HG03520 (cell line): ENCODE results near the gene LRRC41.
"Not testable (repeated sequence)": the region's sequence is repeated elsewhere in the genome, so short reads cannot be mapped to it uniquely, and the experiment has no call there.

Experiments
- ATAC-seq: cut with Tn5 transposase; IDR thresholded peaks from one replicate; pipeline ENCODE4 v1.9.1; 2021; ENCODE audit warnings: mild to moderate bottlenecking, moderate library complexity; ENCODE audit not compliant: unreplicated experiment

The LRRC41 gene

DNA sequence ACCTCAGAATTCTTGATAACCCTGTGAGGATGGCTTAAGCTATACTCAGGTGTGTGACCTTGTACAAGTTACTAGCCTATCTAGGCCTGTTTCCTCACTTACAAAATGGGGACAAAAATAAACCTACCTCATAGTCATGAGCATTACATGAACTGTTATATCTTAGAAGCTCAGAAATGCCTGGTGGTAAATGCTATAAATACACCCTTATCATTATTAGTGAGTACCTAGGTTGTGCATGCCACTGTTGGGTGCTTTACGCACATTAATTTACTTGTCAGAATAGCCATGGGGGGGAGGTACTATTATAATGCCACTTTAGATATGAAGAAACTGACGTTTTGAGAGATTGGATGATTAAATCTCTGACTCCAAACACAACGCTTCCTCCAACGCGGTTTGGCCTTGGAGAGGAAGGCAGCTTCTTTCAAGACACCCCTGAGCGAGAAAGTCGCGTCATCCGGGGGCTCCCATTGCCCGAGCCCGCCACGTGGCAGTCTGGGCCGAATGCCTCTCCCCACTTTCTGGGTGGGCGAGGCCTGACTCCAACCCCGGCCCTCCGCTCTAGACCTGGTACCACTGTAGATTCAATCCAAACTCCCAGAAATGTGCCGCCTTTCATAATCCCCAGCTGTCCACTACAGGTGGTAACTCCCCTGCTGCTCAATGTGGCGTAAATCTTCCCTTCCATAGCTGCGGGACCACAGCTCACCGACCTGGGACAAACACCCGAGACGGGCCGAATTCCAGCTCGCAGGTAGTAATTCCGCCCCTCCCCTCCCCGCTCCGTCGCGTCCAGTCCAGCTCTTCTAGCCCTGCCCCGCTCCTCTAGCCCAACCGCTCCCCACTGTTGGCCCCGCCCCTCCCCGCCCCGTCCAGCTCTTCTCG, 56.6 kb downstream of the LRRC41 start:
- peak; percentile 36 for ATAC-seq

DNA sequence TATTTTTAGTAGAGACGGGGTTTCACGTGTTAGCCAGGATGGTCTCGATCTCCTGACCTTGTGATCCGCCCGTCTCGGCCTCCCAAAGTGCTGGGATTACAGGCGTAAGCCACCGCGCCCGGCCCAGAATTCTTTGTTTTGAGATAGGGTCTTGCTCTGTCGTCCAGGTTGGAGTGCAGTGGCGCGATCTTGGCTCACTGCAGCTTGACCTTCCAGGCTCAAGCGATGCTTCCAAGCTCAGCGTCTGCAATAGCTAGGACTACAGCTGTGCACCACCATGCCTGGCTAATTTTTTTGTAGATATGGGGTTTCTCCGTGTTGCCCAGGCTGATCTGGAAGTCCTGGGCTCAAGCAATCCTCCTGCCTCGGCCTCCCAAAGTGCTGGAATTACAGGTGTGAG, 57.3 kb downstream of the LRRC41 start:
- ATAC-seq, result not testable (repeated sequence)

DNA sequence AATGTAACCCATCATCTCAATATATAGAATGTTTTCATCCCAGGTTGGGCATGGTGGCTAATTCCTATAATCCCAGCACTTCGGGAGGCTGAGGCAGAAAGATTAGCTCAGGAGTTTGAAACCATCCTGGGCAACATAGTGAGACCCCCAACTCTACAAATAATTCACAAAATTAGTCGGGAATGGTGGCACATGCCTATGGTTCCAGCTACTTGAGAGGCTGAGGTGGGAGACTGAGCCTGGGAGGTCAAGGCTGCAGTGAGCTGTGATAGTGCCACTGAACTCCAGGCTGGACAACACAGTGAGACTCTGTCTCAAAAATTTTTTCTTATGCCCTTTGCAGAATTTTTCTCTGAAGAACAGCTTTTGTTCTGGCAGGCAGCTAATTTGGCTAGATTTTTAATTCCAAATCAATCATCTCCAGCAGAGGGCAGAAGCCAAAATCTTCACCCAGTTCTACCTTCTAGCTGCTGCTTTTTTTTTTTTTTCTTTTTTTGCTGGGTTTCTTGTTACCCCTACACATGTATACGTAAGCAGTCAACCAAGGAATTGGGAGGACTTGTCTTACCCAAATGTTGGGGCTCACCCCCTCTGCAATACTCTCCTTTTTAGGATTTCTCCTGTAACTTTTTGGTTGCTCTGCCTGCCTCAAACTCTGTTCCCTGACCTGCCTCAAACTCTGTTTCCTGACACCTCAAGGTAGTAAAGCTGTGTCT, 58.6 kb downstream of the LRRC41 start:
- ATAC-seq, result no peak

DNA sequence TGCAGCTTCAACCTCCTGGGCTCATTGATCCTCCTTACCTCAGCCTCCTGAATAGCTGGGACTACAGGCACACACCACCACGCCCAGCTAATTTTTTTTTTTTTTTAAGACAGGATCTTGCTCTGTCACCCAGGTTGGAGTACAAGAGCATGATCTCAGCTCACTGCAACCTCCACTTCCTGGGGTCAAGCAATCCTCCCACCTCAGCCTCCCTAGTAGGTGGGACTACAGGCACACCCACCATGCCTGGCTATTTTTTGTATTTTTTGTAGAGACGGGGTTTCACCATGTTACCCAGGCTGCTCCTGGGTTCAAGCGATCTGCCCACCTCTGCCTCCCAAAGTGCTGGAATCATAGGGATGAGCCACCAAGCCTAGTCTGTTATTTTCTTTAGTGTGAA, 59.6 kb downstream of the LRRC41 start:
- not testable (repeated sequence) for ATAC-seq

DNA sequence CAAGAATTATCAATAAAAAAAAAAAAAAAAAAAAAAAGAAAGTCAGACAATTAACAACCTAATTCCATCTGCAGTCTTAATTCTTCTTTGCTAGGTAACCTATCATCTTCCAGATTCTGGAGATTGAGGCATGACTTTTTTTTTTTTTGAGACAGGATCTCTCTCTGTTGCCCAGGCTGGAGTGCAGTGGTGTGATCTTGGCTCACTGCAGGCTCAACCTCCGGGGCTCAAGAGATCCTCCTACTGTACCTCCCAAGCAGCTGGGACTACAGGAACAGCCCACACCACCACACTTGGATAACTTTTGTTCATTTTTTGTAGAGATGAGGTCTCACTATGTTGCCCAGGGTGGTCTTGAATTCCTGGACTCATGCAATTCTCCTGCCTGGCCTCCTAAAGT, 60.5 kb downstream of the LRRC41 start:
- no peak for ATAC-seq

DNA sequence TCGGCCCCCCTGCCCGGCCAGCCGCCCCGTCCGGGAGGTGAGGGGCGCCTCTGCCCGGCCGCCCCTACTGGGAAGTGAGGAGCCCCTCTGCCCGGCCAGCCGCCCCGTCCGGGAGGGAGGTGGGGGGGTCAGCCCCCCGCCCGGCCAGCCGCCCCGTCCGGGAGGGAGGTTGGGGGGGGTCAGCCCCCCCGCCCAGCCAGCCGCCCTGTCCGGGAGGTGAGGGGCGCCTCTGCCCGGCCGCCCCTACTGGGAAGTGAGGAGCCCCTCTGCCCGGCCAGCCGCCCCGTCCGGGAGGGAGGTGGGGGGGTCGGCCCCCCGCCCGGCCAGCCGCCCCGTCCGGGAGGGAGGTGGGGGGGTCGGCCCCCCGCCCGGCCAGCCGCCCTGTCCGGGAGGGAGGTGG, 61.7 kb downstream of the LRRC41 start:
- not testable (repeated sequence) for ATAC-seq

DNA sequence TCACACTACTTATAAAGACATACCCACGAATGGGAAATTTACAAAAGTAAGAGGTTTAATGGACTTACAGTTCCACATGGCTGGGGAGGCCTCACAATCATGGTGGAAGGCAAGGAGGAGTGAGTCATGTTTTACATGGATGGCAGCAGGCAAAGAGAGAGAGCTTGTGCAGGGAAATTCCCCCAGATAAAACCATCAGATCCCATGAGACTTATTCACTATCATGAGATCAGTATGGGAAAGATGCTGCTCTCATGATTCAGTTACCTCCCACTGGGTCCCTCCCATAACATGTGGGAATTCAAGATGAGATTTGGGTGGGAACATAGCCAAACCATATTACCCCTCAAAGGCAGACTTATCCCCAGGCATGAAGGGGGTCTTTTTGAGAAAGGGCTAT, 64.6 kb downstream of the LRRC41 start:
- ATAC-seq, result not testable (repeated sequence)

DNA sequence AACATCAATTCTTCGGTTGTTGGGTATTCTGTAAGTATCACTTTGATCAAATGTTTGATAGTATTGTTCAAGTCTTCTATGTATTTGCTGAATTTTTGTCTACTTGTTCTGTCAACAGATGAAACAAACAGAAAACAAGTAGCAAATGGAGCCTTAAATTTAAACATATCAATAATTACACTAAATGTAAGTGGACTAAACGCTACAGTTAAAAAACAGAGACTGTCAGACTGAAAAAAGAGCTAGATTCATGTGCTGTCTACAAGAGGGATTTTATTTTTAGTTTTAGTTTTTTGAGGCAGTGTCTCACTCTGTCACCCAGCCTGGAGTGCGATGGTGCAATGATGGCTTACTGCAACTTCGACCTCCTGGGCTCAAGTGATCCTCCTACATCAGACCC, 66.5 kb downstream of the LRRC41 start:
- no peak for ATAC-seq

DNA sequence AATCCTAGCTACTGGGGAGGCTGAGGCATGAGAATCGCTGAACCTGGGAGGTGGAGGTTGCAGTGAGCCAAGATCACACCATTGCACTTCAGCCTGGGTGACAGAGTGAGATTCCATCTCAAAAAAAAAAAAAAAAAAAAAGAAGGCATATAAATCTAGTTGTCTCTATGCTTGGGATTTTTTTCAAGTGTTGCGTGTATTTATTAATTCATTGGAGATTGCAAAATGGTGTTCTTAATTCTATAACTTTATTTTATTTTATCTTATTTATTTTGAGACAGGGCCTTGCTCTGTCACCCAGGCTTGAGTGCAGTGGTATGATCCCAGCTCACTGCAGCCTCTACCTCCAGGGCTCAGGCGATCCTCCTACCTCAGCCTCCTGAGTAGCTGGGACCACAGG, 72.2 kb downstream of the LRRC41 start:
- ATAC-seq, result not testable (repeated sequence)
